WTC11 (cell line): ENCODE measurements around the gene E2F2.

Experiments
- CTCF ChIP-seq: fragments of 200-600 bp; IDR thresholded peaks from 2 replicates; pipeline ENCODE4 v1.8.0; 2022; ENCODE audit warnings: antibody characterized with exemption
- GTF2I ChIP-seq: fragments of 250-450 bp; sonication (Bioruptor Pico); conservative IDR thresholded peaks from 2 replicates; pipeline ENCODE4 v1.4.0; 2021; ENCODE audit warnings: mild to moderate bottlenecking
- JUN ChIP-seq: sonication (generic); formaldehyde crosslinking; IDR thresholded peaks from 2 replicates; pipeline ENCODE4 v1.8.0; 2023; ENCODE audit warnings: mild to moderate bottlenecking, missing genetic modification reagents
- SMAD3 ChIP-seq: sonication (generic); formaldehyde crosslinking; IDR thresholded peaks from 2 replicates; pipeline ENCODE4 v1.8.0; 2022; ENCODE audit warnings: missing genetic modification reagents, mild to moderate bottlenecking, borderline replicate concordance
- TP53 ChIP-seq: sonication (generic); formaldehyde crosslinking; IDR thresholded peaks from 2 replicates; pipeline ENCODE4 v1.8.1; 2023; ENCODE audit warnings: mild to moderate bottlenecking, missing genetic modification reagents
- ZBTB21 ChIP-seq: sonication (generic); formaldehyde crosslinking; IDR thresholded peaks from 2 replicates; pipeline ENCODE4 v1.8.1; 2023; ENCODE audit warnings: mild to moderate bottlenecking, missing genetic modification reagents, borderline replicate concordance
- ZSCAN18 ChIP-seq: fragments of 250-450 bp; sonication (Bioruptor Pico); IDR thresholded peaks from 2 replicates; pipeline ENCODE4 v2.1.2; 2022; ENCODE audit warnings: mild to moderate bottlenecking, moderate library complexity

GRCh38 chr1:23460519-23460918, 70.5 kb downstream of the E2F2 start:
- TF ChIP-seq CTCF (no peak), TP53 (CRISPR knock-in tag) (no peak), ZBTB21 (no peak), GTF2I (CRISPR knock-in tag) (no peak), ZSCAN18 (no peak), JUN (CRISPR knock-in tag) (no peak), SMAD3 (CRISPR knock-in tag) (no peak)
